A549 (cell line): Measurements from ENCODE around the gene HNRNPUL2. TPM values are rescaled to one million over a fixed set of nuclear protein-coding genes. Genes with fewer than 3 reads are reported as not detected.
"Not testable (repeated sequence)": the region's sequence is repeated elsewhere in the genome, so short reads cannot be mapped to it uniquely, and the experiment has no call there.

ENCODE experiments used
- ATAC-seq, 2 experiments: fragments of 200-7000 bp in 1 of 2; fragments of >200 bp in 1 of 2; cut with Nextera tagmentation in 1 of 2; cut with Tn5 transposase in 1 of 2; 3 replicates each; pipeline versions ENCODE4 v1.8.0 to v1.9.1; 2018 to 2020; ENCODE audit warnings: mild to moderate bottlenecking in 1 of 2, moderate library complexity in 1 of 2
- CTCF ChIA-PET: fragments of 300-600 bp; sonication (Branson Sonifier 250); formaldehyde crosslinking; extraction: SDS; loops from one replicate; lab custom pipeline; 2021; ENCODE audit warnings: antibody characterized with exemption, inconsistent platforms; lab: Yijun Ruan, JAX
- POLR2A ChIA-PET: fragments of 350-600 bp; formaldehyde crosslinking; extraction: SDS; loops from one replicate; lab custom pipeline; 2021; ENCODE audit warnings: antibody characterized with exemption, inconsistent platforms; lab: Yijun Ruan, JAX
- DNase-seq, 2 experiments: peaks; one replicate each; pipeline versions ENCODE4 v3.0.0 to v3.0.0-alpha.2; 2011 to 2016; ENCODE audit warnings: low read depth in 1 of 2, low spot score in 1 of 2
- FAIRE-seq: peaks from 2 replicates; lab custom pipeline; 2011; peaks lifted over from hg19 to GRCh38; lab: Jason Lieb, UNC
- H3K27ac ChIP-seq, 2 experiments: fragments of >200 bp; sonication (Bioruptor Twin); formaldehyde crosslinking; 3 replicates each; pipeline ENCODE4 v1.5.1; 2016 to 2017
- H3K4me1 ChIP-seq: fragments of >200 bp; sonication (Bioruptor Twin); formaldehyde crosslinking; 3 replicates; pipeline ENCODE4 v1.6.1; 2016
- H3K4me2 ChIP-seq: fragments of >200 bp; sonication (Bioruptor Twin); formaldehyde crosslinking; 3 replicates; pipeline ENCODE4 v1.6.1; 2016
- H3K4me3 ChIP-seq: fragments of >200 bp; sonication (Bioruptor Twin); formaldehyde crosslinking; 3 replicates; pipeline ENCODE4 v1.5.1; 2016
- H3K9me3 ChIP-seq: fragments of >200 bp; sonication (Bioruptor Twin); formaldehyde crosslinking; 3 replicates; pipeline ENCODE4 v1.6.1; 2016
- CBX2 ChIP-seq: fragments of 200-600 bp; sonication (generic); IDR thresholded peaks from 2 replicates; pipeline ENCODE4 v1.6.1; 2016; ENCODE audit warnings: low read depth, mild to moderate bottlenecking, borderline replicate concordance
- EHMT2 ChIP-seq: fragments of 200-600 bp; sonication (generic); IDR thresholded peaks from 2 replicates; pipeline ENCODE4 v1.6.1; 2016; ENCODE audit warnings: antibody characterized with exemption, low read depth, mild to moderate bottlenecking, moderate library complexity
- GATA3 ChIP-seq: IDR thresholded peaks from 2 replicates; pipeline ENCODE4 v1.6.1; 2012; ENCODE audit warnings: borderline replicate concordance
- HEYL ChIP-seq: fragments of 250-450 bp; sonication (Bioruptor Pico); IDR thresholded peaks from 2 replicates; pipeline ENCODE4 v1.8.0; 2021; ENCODE audit warnings: mild to moderate bottlenecking, moderate library complexity
- HMGXB4 ChIP-seq: fragments of 250-450 bp; sonication (Bioruptor Pico); IDR thresholded peaks from 2 replicates; pipeline ENCODE4 v1.5.0; 2021; ENCODE audit warnings: mild to moderate bottlenecking, moderate library complexity, borderline replicate concordance
- HOXA7 ChIP-seq: fragments of 250-450 bp; sonication (Bioruptor Pico); IDR thresholded peaks from 2 replicates; pipeline ENCODE4 v1.5.0; 2020; ENCODE audit warnings: mild to moderate bottlenecking, moderate library complexity
- HOXB5 ChIP-seq: fragments of 250-450 bp; sonication (Bioruptor Pico); IDR thresholded peaks from 2 replicates; pipeline ENCODE4 v1.5.0; 2020; ENCODE audit warnings: mild to moderate bottlenecking, moderate library complexity
- KDM1A ChIP-seq: fragments of 200-600 bp; sonication (generic); IDR thresholded peaks from 2 replicates; pipeline ENCODE4 v1.6.1; 2016; ENCODE audit warnings: low read depth, mild to moderate bottlenecking
- MAFK ChIP-seq: fragments of 450-650 bp; IDR thresholded peaks from 2 replicates; pipeline ENCODE4 v1.6.1; 2014; ENCODE audit not compliant: partially characterized antibody
- NR3C1 ChIP-seq: fragments of >200 bp; sonication (Bioruptor Twin); formaldehyde crosslinking; IDR thresholded peaks from 3 replicates; pipeline ENCODE4 v1.6.1; 2017
- POLR2A ChIP-seq: IDR thresholded peaks from 2 replicates; pipeline ENCODE4 v1.6.1; 2012; ENCODE audit warnings: mild to moderate bottlenecking, low read length
- RAD21 ChIP-seq, 2 experiments: fragments of >200 bp in 1 of 2; sonication (Bioruptor Twin) in 1 of 2; formaldehyde crosslinking in 1 of 2; IDR thresholded peaks in 1 of 2; conservative IDR thresholded peaks in 1 of 2; 2 replicates in 1 of 2; 3 replicates in 1 of 2; pipeline ENCODE4 v1.6.1; 2012 to 2018; ENCODE audit warnings: inconsistent platforms in 1 of 2
- SMC3 ChIP-seq: fragments of >200 bp; sonication (Bioruptor Twin); formaldehyde crosslinking; IDR thresholded peaks from 3 replicates; pipeline ENCODE4 v1.6.1; 2018; ENCODE audit warnings: inconsistent platforms
- ZFP36 ChIP-seq: fragments of 450-650 bp; IDR thresholded peaks from 2 replicates; pipeline ENCODE4 v1.6.1; 2014; ENCODE audit warnings: borderline replicate concordance; ENCODE audit not compliant: partially characterized antibody
- ZNF302 ChIP-seq: fragments of 250-450 bp; sonication (Bioruptor Pico); IDR thresholded peaks from 2 replicates; pipeline ENCODE4 v1.9.0; 2021; ENCODE audit warnings: inconsistent platforms, mild to moderate bottlenecking, moderate library complexity
- WGBS: methylation state at CpG from one replicate; pipeline ENCODE4 v1.1.6; 2017; ENCODE audit errors: missing lambda C conversion rate; 5-methylcytosine and 5-hydroxymethylcytosine counted together
- polyA plus RNA-seq, 4 experiments: library from polyadenylated mRNA; depleted of rRNA in 3 of 4; stranded (reverse); fragments of >200 nt; fragmentation: RNase III in 1 of 4; extraction: RNeasy Plus Mini Kit Qiagen cat#74134 plus additional on column Dnase treatment in 1 of 4; gene quantifications; 2 replicates in 3 of 4; 3 replicates in 1 of 4; pipeline ENCODE4 v1.2.3, GENCODE V29; 2011 to 2017
- TF ChIP-seq, protein P1 (sequence below): fragments of 150-350 bp; IDR thresholded peaks from 2 replicates; pipeline ENCODE4 v1.6.1; 2014; ENCODE audit warnings: low read depth, mild to moderate bottlenecking, low read length
- TF ChIP-seq, protein P2 (sequence below): fragments of >200 bp; sonication (Bioruptor Twin); formaldehyde crosslinking; IDR thresholded peaks from 3 replicates; pipeline ENCODE4 v1.5.1; 2016

The HNRNPUL2 gene
- polyA plus RNA-seq, 2 of the 4 experiments (the other 2 are of a cell fraction), result 31.4 to 74.4 TPM

GRCh38 chr11:62705413-62705812 lies 21.8 kb downstream of the HNRNPUL2 start:
- peaks cover 26% of the 10 kb centered on the region for H3K4me1 ChIP-seq
- TF ChIP-seq GATA3, result no peak
- TF ChIP-seq HMGXB4 (CRISPR knock-in tag), result no peak
- no peak for TF ChIP-seq HOXA7 (CRISPR knock-in tag)
- no peak for TF ChIP-seq CBX2
- TF ChIP-seq ZFP36, result no peak
- TF ChIP-seq NR3C1, result no peak
- TF ChIP-seq HOXB5, result no peak
- TF ChIP-seq POLR2A, result no peak
- no peak for TF ChIP-seq EHMT2
- no peak for TF ChIP-seq KDM1A
- TF ChIP-seq, protein P1, sequence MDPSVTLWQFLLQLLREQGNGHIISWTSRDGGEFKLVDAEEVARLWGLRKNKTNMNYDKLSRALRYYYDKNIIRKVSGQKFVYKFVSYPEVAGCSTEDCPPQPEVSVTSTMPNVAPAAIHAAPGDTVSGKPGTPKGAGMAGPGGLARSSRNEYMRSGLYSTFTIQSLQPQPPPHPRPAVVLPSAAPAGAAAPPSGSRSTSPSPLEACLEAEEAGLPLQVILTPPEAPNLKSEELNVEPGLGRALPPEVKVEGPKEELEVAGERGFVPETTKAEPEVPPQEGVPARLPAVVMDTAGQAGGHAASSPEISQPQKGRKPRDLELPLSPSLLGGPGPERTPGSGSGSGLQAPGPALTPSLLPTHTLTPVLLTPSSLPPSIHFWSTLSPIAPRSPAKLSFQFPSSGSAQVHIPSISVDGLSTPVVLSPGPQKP, result no peak
- TF ChIP-seq ZNF302, result no peak
- H3K27ac ChIP-seq, result peak overlapping the region; percentile 80 to 92
- peak overlapping the region; percentile 69 for H3K4me3 ChIP-seq
- peak overlapping the region; percentile 78 for H3K4me2 ChIP-seq
- WGBS, result 56% methylated on average over 6 of the region's 7 CpGs
- DNase-seq, result peak in 1 of 2 experiments; percentile 49
- H3K9me3 ChIP-seq, result no peaks in the 10 kb centered on the region
- POLR2A ChIA-PET, result interaction anchor here (1.1 to 6.1 kb wide), 7 partner anchors 22 to 136 kb away, joined by 4 to 64 read pairs (median 7); partner anchors contain the start of genes C11orf98, CSKMT, HNRNPUL2 and LBHD1
- FAIRE-seq, result no peak
- CTCF ChIA-PET, result interaction anchor here (0.7 to 5.3 kb wide), 10 partner anchors 11 to 317 kb away, joined by 3 to 39 read pairs (median 5); partner anchors contain the start of gene LRRN4CL
- peak; percentile 2 to 9; a peak in 3 of 6 replicates for ATAC-seq

- not testable (repeated sequence) for H3K27ac ChIP-seq, FAIRE-seq, H3K4me3 ChIP-seq, H3K4me2 ChIP-seq, ATAC-seq, DNase-seq, H3K9me3 ChIP-seq
- CTCF ChIA-PET, result interaction anchor here (1.1 to 4.5 kb wide), 6 partner anchors 10 to 66 kb away, joined by 3 to 39 read pairs (median 6); partner anchors contain the start of gene LRRN4CL
- WGBS, result 98% methylated on average over 4 of the region's 4 CpGs
- peaks cover 18% of the 10 kb centered on the region for H3K4me1 ChIP-seq
- POLR2A ChIA-PET, result interaction anchor here (1.1 kb wide), 1 partner anchor 32 kb away, joined by 3 read pairs; the partner anchor contains the start of gene LBHD1
Observed at GRCh38 chr11:62703921-62704320, 23.3 kb downstream of the HNRNPUL2 start.

DNA sequence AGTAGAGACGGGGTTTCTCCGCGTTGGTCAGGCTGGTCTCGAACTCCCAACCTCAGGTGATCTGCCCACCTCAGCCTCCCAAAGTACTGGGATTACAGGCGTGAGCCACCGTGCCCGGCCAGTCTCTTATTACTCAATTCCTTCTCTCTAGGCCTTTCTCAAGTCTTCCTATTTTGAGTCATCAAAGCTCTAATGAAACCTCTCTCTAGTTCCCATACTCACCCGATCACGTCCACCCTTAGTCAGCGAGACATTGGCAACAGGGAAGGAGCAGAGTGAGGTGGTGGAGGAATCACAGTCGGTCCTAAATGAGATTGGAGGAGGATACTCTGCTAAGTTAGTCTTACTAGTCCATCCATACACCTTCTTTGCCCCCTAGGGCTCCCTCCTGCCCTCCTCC lies 25.0 kb downstream of the HNRNPUL2 start:
- ChIA-PET CTCF (interaction anchor here (1.1 to 4.5 kb wide), 4 partner anchors 8 to 21 kb away, joined by 3 to 39 read pairs (median 10); no protein-coding TSS in a partner anchor), POLR2A (interaction anchor here (1.6 to 1.8 kb wide), 2 partner anchors 25 to 37 kb away, joined by 4 to 6 read pairs; partner anchors contain the start of genes C11orf98, CSKMT, HNRNPUL2 and TTC9C)
- no peak for ATAC-seq
- FAIRE-seq, result no peak
- Histone ChIP-seq H3K4me3 (no peak overlapping the region), H3K4me1 (peaks cover 12% of the 10 kb centered on the region), H3K27ac (no peak overlapping the region), H3K4me2 (no peak overlapping the region), H3K9me3 (no peaks in the 10 kb centered on the region)
- no peak for TF ChIP-seq HEYL (CRISPR knock-in tag)
- no peak for TF ChIP-seq EHMT2
- 93% methylated on average over 11 of the region's 11 CpGs for WGBS
- no peak for DNase-seq

DNA sequence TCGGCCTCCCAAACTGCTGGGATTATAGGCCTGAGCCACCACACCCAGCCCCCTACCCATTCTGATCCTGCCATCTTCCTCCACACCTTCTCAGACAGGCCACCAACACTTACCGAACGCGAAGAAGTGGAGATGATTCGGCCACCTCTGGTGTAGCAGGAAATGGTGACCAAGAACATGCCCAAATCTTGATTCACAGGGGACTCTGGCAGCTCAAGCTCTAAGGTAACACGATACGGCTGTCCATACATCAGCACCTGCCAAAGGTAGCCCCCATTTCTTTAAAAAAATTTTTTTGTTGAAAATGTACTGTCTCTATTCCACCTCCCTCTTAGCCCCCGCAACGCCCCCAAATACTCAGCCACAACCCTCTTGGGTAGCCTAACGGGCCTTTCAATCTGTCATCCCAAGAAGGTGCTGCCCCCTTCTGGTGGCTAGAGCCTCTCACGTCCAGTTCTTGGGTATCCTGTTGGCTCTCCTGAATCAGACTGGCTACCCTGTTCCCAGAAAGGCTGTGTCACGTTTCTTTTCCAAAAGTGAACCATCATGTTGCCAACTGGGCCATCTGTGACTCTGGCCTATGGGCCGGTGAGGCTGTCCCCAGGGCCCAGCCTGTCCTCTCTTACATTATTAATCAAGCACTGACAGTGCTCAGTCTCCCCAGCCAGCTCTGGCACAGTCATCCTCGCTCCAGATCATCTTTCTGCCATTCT lies 32.6 kb downstream of the HNRNPUL2 start:
- no peaks in the 10 kb centered on the region for H3K9me3 ChIP-seq
- no peak overlapping the region for H3K4me2 ChIP-seq
- CTCF ChIA-PET, result interaction anchor here (0.6 to 9.8 kb wide), 21 partner anchors 8 to 317 kb away, joined by 3 to 126 read pairs (median 4); partner anchors contain the start of genes B3GAT3, BSCL2, GNG3 and HNRNPUL2
- DNase-seq, result peak; percentile 68 to 87
- ATAC-seq, result peak; percentile 75 to 88
- no peak for FAIRE-seq
- POLR2A ChIA-PET, result interaction anchor here (1.0 to 1.4 kb wide), 3 partner anchors 30 to 103 kb away, joined by 3 to 7 read pairs (median 4); partner anchors contain the start of genes C11orf98, CSKMT, INTS5 and TUT1
- H3K27ac ChIP-seq, result no peak overlapping the region
- peaks cover 2% of the 10 kb centered on the region; the same call in 1 of the 3 replicates for H3K4me1 ChIP-seq
- TF ChIP-seq MAFK (no peak), RAD21 (conservative IDR thresholded peaks at IDR 0.05 in 1 of 2, IDR thresholded peaks at IDR 0.05 in 1 of 2) (peak; percentile 52 to 63), SMC3 (peak; percentile 60)
- TF ChIP-seq, protein P2, sequence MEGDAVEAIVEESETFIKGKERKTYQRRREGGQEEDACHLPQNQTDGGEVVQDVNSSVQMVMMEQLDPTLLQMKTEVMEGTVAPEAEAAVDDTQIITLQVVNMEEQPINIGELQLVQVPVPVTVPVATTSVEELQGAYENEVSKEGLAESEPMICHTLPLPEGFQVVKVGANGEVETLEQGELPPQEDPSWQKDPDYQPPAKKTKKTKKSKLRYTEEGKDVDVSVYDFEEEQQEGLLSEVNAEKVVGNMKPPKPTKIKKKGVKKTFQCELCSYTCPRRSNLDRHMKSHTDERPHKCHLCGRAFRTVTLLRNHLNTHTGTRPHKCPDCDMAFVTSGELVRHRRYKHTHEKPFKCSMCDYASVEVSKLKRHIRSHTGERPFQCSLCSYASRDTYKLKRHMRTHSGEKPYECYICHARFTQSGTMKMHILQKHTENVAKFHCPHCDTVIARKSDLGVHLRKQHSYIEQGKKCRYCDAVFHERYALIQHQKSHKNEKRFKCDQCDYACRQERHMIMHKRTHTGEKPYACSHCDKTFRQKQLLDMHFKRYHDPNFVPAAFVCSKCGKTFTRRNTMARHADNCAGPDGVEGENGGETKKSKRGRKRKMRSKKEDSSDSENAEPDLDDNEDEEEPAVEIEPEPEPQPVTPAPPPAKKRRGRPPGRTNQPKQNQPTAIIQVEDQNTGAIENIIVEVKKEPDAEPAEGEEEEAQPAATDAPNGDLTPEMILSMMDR, result peak; percentile 61
- 58% methylated on average over 14 of the region's 14 CpGs for WGBS
- H3K4me3 ChIP-seq, result no peak overlapping the region

DNA sequence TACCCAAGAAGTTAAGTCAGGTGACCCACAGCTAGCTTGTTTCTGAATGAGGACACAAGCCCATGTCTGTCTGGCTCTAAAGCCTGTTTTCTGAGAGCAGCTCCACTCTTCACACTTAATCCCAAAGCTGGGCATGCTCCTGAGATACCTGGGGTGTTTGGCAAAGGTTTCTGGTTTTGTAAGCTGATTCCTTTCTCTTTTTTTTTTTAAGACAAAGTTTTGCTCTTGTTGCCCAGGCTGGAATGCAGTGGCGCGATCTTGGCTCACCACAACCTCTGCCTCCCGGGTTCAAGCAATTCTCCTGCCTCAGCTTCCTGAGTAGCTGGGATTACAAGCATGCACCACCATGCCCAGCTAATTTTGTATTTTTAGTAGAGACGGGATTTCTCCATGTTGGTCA lies 33.6 kb downstream of the HNRNPUL2 start:
- H3K4me2 ChIP-seq, DNase-seq, H3K27ac ChIP-seq, H3K9me3 ChIP-seq, H3K4me1 ChIP-seq, H3K4me3 ChIP-seq, FAIRE-seq, ATAC-seq: not testable (repeated sequence)
- ChIA-PET CTCF (interaction anchor here (0.7 to 9.8 kb wide), 15 partner anchors 9 to 316 kb away, joined by 3 to 126 read pairs (median 4); partner anchors contain the start of genes BSCL2, GNG3, HNRNPUL2 and LBHD1), POLR2A (interaction anchor here (0.8 to 1.4 kb wide), 2 partner anchors 25 to 29 kb away, joined by 3 to 7 read pairs; partner anchors contain the start of genes C11orf98 and CSKMT)
- 73% methylated on average over 4 of the region's 4 CpGs for WGBS
